Fibroblast of pulmonary artery (primary cell): ENCODE results near the gene FRMPD4.

Source experiments
- DNase-seq: peaks from one replicate; pipeline ENCODE4 v3.0.0-alpha.2; 2010; ENCODE audit warnings: low read depth
- H3K4me3 ChIP-seq: replicated peaks from 2 replicates; pipeline ENCODE4 v1.5.1; 2011; ENCODE audit warnings: low read depth, mild to moderate bottlenecking, control low read depth, low read length, moderate library complexity
- CTCF ChIP-seq: IDR thresholded peaks from 2 replicates; pipeline ENCODE4 v1.5.1; 2011; ENCODE audit warnings: mild to moderate bottlenecking, control low read depth, low read length, inconsistent platforms; ENCODE audit errors: missing control alignments

FRMPD4 gene

DNA sequence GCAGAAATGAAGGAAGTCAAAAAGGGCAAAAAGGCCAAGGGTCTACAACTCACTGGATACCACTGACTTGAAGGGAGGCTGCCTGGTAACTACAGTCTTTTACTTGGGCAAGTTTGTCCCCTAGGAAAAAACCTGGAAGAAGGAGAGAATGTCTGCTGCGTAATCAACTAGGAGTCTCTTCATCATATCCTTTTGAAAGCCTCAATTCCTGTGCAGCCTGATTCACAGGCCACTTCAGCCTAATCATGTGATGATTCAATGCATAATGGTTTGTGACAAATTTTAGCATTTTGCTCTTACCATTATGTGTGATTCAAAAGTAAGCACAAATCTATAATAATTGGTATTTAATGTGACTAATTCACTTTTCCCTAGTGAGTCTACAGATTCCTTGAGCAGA lies 273.6 kb downstream of the FRMPD4 start:
- TF ChIP-seq CTCF: no peak
- H3K4me3 ChIP-seq: no peak overlapping the region
- DNase-seq: peak; percentile 32

- H3K4me3 ChIP-seq: no peak overlapping the region
- no peak for TF ChIP-seq CTCF
- DNase-seq: no peak
Observed at GRCh38 chrX:12412561-12412960, 274.3 kb downstream of the FRMPD4 start.

- no peak overlapping the region for H3K4me3 ChIP-seq
- peak; percentile 37 for DNase-seq
- TF ChIP-seq CTCF: no peak
Observed at GRCh38 chrX:12419591-12419990, 281.3 kb downstream of the FRMPD4 start.

- H3K4me3 ChIP-seq: no peak overlapping the region
- DNase-seq: no peak
- TF ChIP-seq CTCF: no peak
Observed at GRCh38 chrX:12421918-12422317, 283.6 kb downstream of the FRMPD4 start.

GRCh38 chrX:12423346-12423745 lies 285.1 kb downstream of the FRMPD4 start:
- TF ChIP-seq CTCF: no peak
- no peak overlapping the region for H3K4me3 ChIP-seq
- no peak for DNase-seq

GRCh38 chrX:12425496-12425895 lies 287.2 kb downstream of the FRMPD4 start:
- H3K4me3 ChIP-seq: no peak overlapping the region
- TF ChIP-seq CTCF: no peak
- peak; percentile 64 for DNase-seq

DNA sequence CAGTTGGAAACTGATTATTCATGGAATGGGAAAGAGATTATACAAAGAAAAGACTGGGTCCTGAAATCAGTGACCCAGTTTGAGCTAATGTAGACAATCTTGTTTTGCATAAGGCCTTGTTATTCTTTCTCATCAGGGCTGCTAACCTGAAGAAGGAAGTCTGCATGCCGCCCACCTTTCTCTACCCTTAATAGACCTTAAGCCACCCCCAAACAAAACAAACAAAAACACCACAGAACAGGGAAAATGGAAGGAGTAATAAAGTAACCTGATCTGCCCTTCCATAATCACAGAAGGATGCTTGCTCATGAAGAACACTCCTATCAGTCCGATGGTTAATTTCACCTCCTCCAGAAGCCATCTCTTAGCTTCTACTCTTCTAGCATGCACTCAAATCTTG lies 288.1 kb downstream of the FRMPD4 start:
- H3K4me3 ChIP-seq: no peak overlapping the region
- DNase-seq: no peak
- no peak for TF ChIP-seq CTCF
